Left ventricle myocardium inferior (tissue), 1 donor: ENCODE data around the gene ERC1. TPM values are rescaled to one million over a fixed set of nuclear protein-coding genes. Genes with fewer than 3 reads are reported as not detected.

Experiments
- DNase-seq: peaks from one replicate; pipeline ENCODE4 v3.0.0-alpha.2; 2020
- H3K27ac ChIP-seq: fragments of 200-600 bp; replicated peaks from 2 replicates; pipeline ENCODE4 v1.8.0; 2021
- H3K27me3 ChIP-seq: fragments of 200-600 bp; 2 replicates; pipeline ENCODE4 v1.8.0; 2021; ENCODE audit warnings: low read depth
- H3K36me3 ChIP-seq: fragments of 200-600 bp; 2 replicates; pipeline ENCODE4 v1.8.0; 2021
- H3K4me1 ChIP-seq: fragments of 200-600 bp; 2 replicates; pipeline ENCODE4 v1.8.0; 2021
- H3K4me3 ChIP-seq: fragments of 200-600 bp; 2 replicates; pipeline ENCODE4 v1.8.0; 2021; ENCODE audit warnings: mild to moderate bottlenecking, moderate library complexity
- H3K9me3 ChIP-seq: fragments of 200-600 bp; replicated peaks from 2 replicates; pipeline ENCODE4 v1.8.0; 2021
- intact Hi-C: fragments of 100-400 bp; cut with micrococcal nuclease; formaldehyde crosslinking; loops from one replicate; pipeline ENCODE4 v1.11.0; 2022
- total RNA-seq: library from RNA; stranded (reverse); fragmentation: NEBNext Ultra II Directional; extraction: Animal tissue kit (Norgen Biotek cat#: 25700); gene quantifications from one replicate; pipeline ENCODE4 v1.2.1, GENCODE V29; 2021
- TF ChIP-seq, protein P1 (sequence below): fragments of 200-600 bp; IDR thresholded peaks from 2 replicates; pipeline ENCODE4 v1.8.0; 2021; ENCODE audit warnings: antibody characterized with exemption, mild to moderate bottlenecking, borderline replicate concordance
- donor health status: DM: no; HTN: yes; CAD: no; lungs with severe emphysema.

Gene ERC1
- total RNA-seq, 1 donor from 2014 or later = 50.8 TPM

DNA sequence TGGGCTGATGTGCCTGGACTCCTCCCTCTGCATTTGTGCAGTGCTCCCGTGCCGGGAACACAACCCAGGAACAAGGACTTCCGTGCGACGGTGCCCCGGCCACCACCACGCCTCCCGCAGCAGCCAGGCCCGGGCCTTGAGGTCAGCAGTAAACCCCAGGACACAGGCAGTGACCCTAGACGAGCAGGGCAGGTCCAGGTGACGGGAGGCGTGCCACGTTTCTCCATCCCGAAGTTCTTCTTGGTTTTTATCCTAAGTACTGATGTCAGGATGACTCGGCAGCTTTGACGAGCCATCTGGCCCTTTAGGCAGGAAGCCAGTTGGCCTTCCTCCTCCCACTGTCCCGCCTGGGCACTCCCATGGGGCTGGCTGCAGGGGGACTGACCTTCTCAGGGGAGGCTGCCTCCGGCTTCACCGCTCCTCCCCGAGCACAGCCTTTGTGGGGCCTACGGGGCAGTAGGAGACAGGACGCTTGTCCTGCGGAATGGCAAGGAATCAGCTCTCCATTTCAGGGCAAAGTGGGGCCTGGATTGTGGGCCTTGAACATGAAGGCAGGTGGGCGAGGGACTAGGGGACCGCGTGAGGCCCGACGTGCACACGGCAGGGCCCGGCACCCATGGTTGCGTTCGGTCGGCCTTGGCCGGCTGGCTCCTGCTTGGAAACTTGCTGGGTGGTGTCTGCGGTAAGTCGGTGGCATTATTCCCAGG lies 509.2 kb downstream of the ERC1 start:
- no peaks in the 10 kb centered on the region for H3K36me3 ChIP-seq
- no peaks in the 10 kb centered on the region for H3K9me3 ChIP-seq
- no peaks in the 10 kb centered on the region for H3K27me3 ChIP-seq
- peak; percentile 68 for DNase-seq
- no peak overlapping the region for H3K4me3 ChIP-seq
- peaks cover 31% of the 10 kb centered on the region for H3K4me1 ChIP-seq
- intact Hi-C loops = no loop called here
- TF ChIP-seq, protein P1, sequence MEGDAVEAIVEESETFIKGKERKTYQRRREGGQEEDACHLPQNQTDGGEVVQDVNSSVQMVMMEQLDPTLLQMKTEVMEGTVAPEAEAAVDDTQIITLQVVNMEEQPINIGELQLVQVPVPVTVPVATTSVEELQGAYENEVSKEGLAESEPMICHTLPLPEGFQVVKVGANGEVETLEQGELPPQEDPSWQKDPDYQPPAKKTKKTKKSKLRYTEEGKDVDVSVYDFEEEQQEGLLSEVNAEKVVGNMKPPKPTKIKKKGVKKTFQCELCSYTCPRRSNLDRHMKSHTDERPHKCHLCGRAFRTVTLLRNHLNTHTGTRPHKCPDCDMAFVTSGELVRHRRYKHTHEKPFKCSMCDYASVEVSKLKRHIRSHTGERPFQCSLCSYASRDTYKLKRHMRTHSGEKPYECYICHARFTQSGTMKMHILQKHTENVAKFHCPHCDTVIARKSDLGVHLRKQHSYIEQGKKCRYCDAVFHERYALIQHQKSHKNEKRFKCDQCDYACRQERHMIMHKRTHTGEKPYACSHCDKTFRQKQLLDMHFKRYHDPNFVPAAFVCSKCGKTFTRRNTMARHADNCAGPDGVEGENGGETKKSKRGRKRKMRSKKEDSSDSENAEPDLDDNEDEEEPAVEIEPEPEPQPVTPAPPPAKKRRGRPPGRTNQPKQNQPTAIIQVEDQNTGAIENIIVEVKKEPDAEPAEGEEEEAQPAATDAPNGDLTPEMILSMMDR = no peak
- no peak overlapping the region for H3K27ac ChIP-seq

DNA sequence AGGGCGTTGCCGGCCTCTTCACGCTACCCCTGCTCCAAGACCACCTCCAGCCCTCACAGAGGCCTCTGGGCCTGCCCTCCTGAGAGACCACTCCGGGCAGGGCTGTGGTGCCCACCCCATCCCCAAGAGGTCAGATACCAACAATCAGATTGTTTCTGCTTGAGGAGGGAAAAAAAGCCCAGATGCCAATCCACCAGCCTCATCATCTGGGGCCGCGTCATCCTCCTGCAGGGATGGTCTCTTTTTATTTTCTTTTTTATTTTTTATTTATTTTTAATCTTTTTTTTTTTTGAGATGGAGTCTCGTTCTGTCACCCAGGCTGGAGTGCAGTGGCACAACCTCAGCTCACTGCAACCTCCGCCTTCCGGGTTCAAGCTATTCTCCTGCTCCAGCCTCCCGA lies 510.0 kb downstream of the ERC1 start:
- Histone ChIP-seq H3K27me3 (no peaks in the 10 kb centered on the region), H3K27ac (no peak overlapping the region), H3K36me3 (no peaks in the 10 kb centered on the region), H3K4me3 (no peak overlapping the region), H3K4me1 (peaks cover 31% of the 10 kb centered on the region), H3K9me3 (no peaks in the 10 kb centered on the region)
- DNase-seq = no peak
- intact Hi-C loops = no loop called here
- TF ChIP-seq, protein P1 = no peak

DNA sequence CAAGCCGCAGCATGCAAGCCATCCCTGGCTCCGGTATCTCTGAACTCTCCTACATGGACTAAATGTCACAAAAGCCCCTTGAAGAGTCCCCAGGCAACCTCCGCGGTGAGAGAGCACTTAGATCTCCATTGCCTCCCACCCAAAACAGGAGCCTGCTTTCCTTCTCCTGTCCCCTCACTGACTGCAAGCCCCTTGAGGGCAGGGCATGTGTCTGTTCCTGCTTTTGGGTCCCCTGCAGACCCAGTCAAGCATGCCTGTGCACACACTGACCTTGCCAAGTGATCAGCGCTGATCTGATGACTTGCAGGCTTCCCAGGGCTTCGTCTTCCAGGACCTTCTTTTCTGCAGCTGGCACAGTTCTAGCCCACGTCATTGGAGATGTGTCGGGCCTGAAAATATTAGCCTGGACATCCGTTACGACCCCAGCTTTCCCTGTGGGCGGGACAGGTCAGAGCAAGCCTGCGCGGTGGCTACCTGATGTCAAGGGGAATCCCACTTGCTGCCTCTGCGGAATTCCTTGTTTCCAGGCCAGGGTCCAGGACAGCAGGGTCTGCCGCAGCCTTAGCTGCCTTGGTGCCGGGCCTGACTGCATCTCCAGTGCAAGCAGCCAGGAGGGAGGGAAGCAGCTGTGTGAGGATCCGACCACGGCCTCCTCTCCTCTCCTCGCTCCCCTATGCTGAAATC lies 510.8 kb downstream of the ERC1 start:
- TF ChIP-seq, protein P1 = no peak
- H3K4me3 ChIP-seq = no peak overlapping the region
- peaks cover 23% of the 10 kb centered on the region for H3K4me1 ChIP-seq
- no peak for DNase-seq
- intact Hi-C loops = no loop called here
- H3K27me3 ChIP-seq = no peaks in the 10 kb centered on the region
- no peak overlapping the region for H3K27ac ChIP-seq
- H3K9me3 ChIP-seq = no peaks in the 10 kb centered on the region
- no peaks in the 10 kb centered on the region for H3K36me3 ChIP-seq

DNA sequence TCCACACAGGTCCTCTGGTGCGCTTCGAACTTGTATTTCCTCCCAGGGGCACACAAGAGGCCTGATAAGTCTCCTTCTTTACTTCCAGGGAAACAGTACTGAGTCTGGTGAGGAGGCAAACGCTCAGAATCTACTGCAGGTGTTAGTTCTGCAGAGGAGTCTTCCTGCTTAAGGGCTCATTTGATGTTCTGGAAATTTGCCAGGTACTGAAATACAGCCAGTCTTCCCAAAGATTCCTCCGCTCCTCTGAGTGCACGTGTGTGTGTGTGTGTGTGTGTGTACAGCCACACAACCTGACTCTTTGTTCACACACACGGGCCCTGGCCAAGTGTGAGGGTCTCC lies 511.3 kb downstream of the ERC1 start:
- intact Hi-C loops = no loop called here
- no peak overlapping the region for H3K4me3 ChIP-seq
- H3K27ac ChIP-seq = no peak overlapping the region

DNA sequence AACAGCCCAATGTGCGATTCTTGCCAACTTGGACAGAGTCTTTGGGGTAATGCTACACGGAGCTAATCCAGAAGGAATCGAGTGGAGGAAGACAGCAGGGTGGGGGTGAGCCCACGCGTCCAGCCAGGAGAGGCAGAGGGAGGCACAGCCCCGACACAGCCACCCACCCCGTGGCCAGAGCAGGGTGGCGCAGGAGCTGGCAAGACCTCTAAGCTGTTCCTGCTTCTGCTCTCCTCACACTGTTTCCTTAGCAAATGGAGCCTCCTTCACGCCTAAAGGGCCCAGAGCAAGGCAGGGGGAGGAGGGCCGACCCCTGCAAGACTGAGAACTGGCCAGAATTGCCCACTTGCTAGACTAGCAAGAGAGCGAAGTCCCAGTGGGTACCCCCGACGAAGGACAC lies 511.8 kb downstream of the ERC1 start:
- intact Hi-C loops = no loop called here
- DNase-seq = no peak
- Histone ChIP-seq H3K27ac (no peak overlapping the region), H3K36me3 (no peaks in the 10 kb centered on the region), H3K9me3 (no peaks in the 10 kb centered on the region), H3K4me3 (no peak overlapping the region), H3K4me1 (peaks cover 22% of the 10 kb centered on the region), H3K27me3 (no peaks in the 10 kb centered on the region)
- TF ChIP-seq, protein P1 = no peak

More for the DNA sequence above, 511.3 kb downstream of the ERC1 start:
- TF ChIP-seq, protein P1 = no peak
- Histone ChIP-seq H3K9me3 (no peaks in the 10 kb centered on the region), H3K27me3 (no peaks in the 10 kb centered on the region), H3K4me1 (peaks cover 22% of the 10 kb centered on the region), H3K36me3 (no peaks in the 10 kb centered on the region)
- no peak for DNase-seq
